AG09309 (cell line): ENCODE data around the gene TF.

ENCODE experiments used
- DNase-seq: peaks from one replicate; pipeline ENCODE4 v3.0.0-alpha.2; 2010; ENCODE audit warnings: low read depth
- H3K4me3 ChIP-seq: 2 replicates; pipeline ENCODE4 v1.5.1; 2011; ENCODE audit warnings: mild to moderate bottlenecking, low read depth, low read length, moderate library complexity; ENCODE audit not compliant: control insufficient read depth
- CTCF ChIP-seq: IDR thresholded peaks from 2 replicates; pipeline ENCODE4 v1.5.1; 2011; ENCODE audit warnings: mild to moderate bottlenecking, low read depth, low read length, inconsistent platforms; ENCODE audit not compliant: insufficient read depth, control insufficient read depth; ENCODE audit errors: missing control alignments

The TF gene

GRCh38 chr3:133757701-133758567 is 11.7 kb downstream of the TF start:
- no peak overlapping the region for H3K4me3 ChIP-seq
- no peak for DNase-seq
- no peak for TF ChIP-seq CTCF

- H3K4me3 ChIP-seq, result no peak overlapping the region
- TF ChIP-seq CTCF, result no peak
- no peak for DNase-seq
Measured at GRCh38 chr3:133758568-133758928, 12.4 kb downstream of the TF start.

- no peak for TF ChIP-seq CTCF
- H3K4me3 ChIP-seq, result no peak overlapping the region
- DNase-seq, result no peak
Measured at GRCh38 chr3:133758964-133759739, 13.0 kb downstream of the TF start.

GRCh38 chr3:133759740-133760305 is 13.6 kb downstream of the TF start:
- no peak overlapping the region for H3K4me3 ChIP-seq
- no peak for TF ChIP-seq CTCF
- DNase-seq, result no peak

- no peak overlapping the region for H3K4me3 ChIP-seq
- DNase-seq, result no peak
- no peak for TF ChIP-seq CTCF
Measured at GRCh38 chr3:133760916-133761315, 14.7 kb downstream of the TF start.

- TF ChIP-seq CTCF, result no peak
- H3K4me3 ChIP-seq, result no peak overlapping the region
- no peak for DNase-seq
Measured at GRCh38 chr3:133761605-133762484, 15.7 kb downstream of the TF start.
